Measurements from ENCODE around the gene NACC2.

GRCh38 chr9:135992486-135993408 lies 102.3 kb downstream of the NACC2 start:
- TF ChIP-seq, protein P1, sequence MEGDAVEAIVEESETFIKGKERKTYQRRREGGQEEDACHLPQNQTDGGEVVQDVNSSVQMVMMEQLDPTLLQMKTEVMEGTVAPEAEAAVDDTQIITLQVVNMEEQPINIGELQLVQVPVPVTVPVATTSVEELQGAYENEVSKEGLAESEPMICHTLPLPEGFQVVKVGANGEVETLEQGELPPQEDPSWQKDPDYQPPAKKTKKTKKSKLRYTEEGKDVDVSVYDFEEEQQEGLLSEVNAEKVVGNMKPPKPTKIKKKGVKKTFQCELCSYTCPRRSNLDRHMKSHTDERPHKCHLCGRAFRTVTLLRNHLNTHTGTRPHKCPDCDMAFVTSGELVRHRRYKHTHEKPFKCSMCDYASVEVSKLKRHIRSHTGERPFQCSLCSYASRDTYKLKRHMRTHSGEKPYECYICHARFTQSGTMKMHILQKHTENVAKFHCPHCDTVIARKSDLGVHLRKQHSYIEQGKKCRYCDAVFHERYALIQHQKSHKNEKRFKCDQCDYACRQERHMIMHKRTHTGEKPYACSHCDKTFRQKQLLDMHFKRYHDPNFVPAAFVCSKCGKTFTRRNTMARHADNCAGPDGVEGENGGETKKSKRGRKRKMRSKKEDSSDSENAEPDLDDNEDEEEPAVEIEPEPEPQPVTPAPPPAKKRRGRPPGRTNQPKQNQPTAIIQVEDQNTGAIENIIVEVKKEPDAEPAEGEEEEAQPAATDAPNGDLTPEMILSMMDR (IDR thresholded peaks at IDR 0.05), result no peak
- peak in 1 of 4 donors; percentile 35 for TF ChIP-seq POLR2A (IDR thresholded peaks at IDR 0.05)
